A673 (cell line): ENCODE data around the gene SLC25A21. TPM values are rescaled to one million over a fixed set of nuclear protein-coding genes. Genes with fewer than 3 reads are reported as not detected.

ENCODE experiments used
- BruUV-seq: library from RNA; stranded (reverse); fragments of 400-500 nt; replicated peaks from 2 replicates; lab custom pipeline; 2021; lab: Mats Ljungman, UMichigan
- CTCF ChIA-PET: fragments of 300-600 bp; sonication (Branson Sonifier 250); formaldehyde crosslinking; loops from one replicate; lab custom pipeline; 2022; ENCODE audit warnings: antibody characterized with exemption; lab: Charles Lee
- POLR2A ChIA-PET: fragments of 300-600 bp; sonication (Branson Sonifier 250); formaldehyde crosslinking; loops from one replicate; lab custom pipeline; 2022; ENCODE audit warnings: antibody characterized with exemption; ENCODE audit not compliant: low non-redundant PET; lab: Charles Lee
- DNase-seq: peaks from one replicate; pipeline ENCODE4 v3.0.0-alpha.2; 2015; ENCODE audit warnings: low spot score
- H3K27ac ChIP-seq: fragments of 200-600 bp; sonication (generic); 2 replicates; pipeline ENCODE4 v1.5.1; 2016; ENCODE audit warnings: mixed run types, low read depth, mild to moderate bottlenecking, mixed read lengths, antibody characterized with exemption, low read length; ENCODE audit not compliant: poor library complexity, severe bottlenecking
- H3K27me3 ChIP-seq: fragments of 200-600 bp; sonication (generic); replicated peaks from 2 replicates; pipeline ENCODE4 v1.6.1; 2017; ENCODE audit warnings: mixed run types, low read depth, mild to moderate bottlenecking, mixed read lengths, antibody characterized with exemption, low read length; ENCODE audit not compliant: insufficient read depth, poor library complexity
- H3K36me3 ChIP-seq: fragments of 200-600 bp; sonication (generic); 2 replicates; pipeline ENCODE4 v1.6.1; 2016; ENCODE audit warnings: mixed run types, mild to moderate bottlenecking, mixed read lengths, antibody characterized with exemption, low read length; ENCODE audit not compliant: insufficient read depth, poor library complexity, severe bottlenecking
- H3K4me1 ChIP-seq: fragments of 200-600 bp; sonication (generic); 2 replicates; pipeline ENCODE4 v1.6.1; 2017; ENCODE audit warnings: mixed run types, mild to moderate bottlenecking, mixed read lengths, antibody characterized with exemption, low read length; ENCODE audit not compliant: insufficient read depth, poor library complexity, severe bottlenecking
- H3K4me3 ChIP-seq: fragments of 200-600 bp; sonication (generic); 2 replicates; pipeline ENCODE4 v1.5.1; 2016; ENCODE audit warnings: low read depth, mixed run types, mild to moderate bottlenecking, mixed read lengths, low read length; ENCODE audit not compliant: poor library complexity, severe bottlenecking
- H3K9me3 ChIP-seq: fragments of 200-600 bp; sonication (generic); 2 replicates; pipeline ENCODE4 v1.6.1; 2016; ENCODE audit warnings: mixed run types, low read depth, mild to moderate bottlenecking, mixed read lengths, antibody characterized with exemption, low read length; ENCODE audit not compliant: poor library complexity, severe bottlenecking
- CTCF ChIP-seq: fragments of 300-800, 200-600 bp; sonication (generic); conservative IDR thresholded peaks from 2 replicates; pipeline ENCODE4 v1.5.1; 2017; ENCODE audit warnings: low read depth, mild to moderate bottlenecking, antibody characterized with exemption, low read length, moderate library complexity, mixed read lengths
- EZH2 ChIP-seq: fragments of 200-600 bp; sonication (generic); IDR thresholded peaks from 2 replicates; pipeline ENCODE4 v1.6.1; 2017; ENCODE audit warnings: borderline replicate concordance, low read depth, mild to moderate bottlenecking, mixed read lengths, antibody characterized with exemption, low read length; ENCODE audit not compliant: poor library complexity, severe bottlenecking
- intact Hi-C: fragments of 100-400 bp; cut with micrococcal nuclease; formaldehyde crosslinking; loops from one replicate; pipeline ENCODE4 v1.10.0; 2022; ENCODE audit not compliant: unreplicated experiment
- total RNA-seq: library from RNA; stranded (reverse); gene quantifications from 2 replicates; pipeline ENCODE4 v1.2.3, GENCODE V29; 2021

The SLC25A21 gene
- total RNA-seq, 1 experiment from 2014 or later: 4.7 TPM

- BruUV-seq: no TSS peak
- CTCF ChIA-PET: interaction anchor here (0.6 kb wide), 1 partner anchor 350 kb away, joined by 3 read pairs; no protein-coding TSS in a partner anchor
- H3K9me3 ChIP-seq: no peaks in the 10 kb centered on the region
- H3K27me3 ChIP-seq: no peaks in the 10 kb centered on the region
- H3K4me1 ChIP-seq: peaks cover 24% of the 10 kb centered on the region
- DNase-seq: no peak
- H3K36me3 ChIP-seq: no peaks in the 10 kb centered on the region
- no peak overlapping the region for H3K27ac ChIP-seq
- H3K4me3 ChIP-seq: no peak overlapping the region
- intact Hi-C loops: loop anchor here (5.0 kb wide), 1 partner anchor 92 kb away; no protein-coding TSS in a partner anchor
- POLR2A ChIA-PET: interaction anchor here (0.6 kb wide), 1 partner anchor 163 kb away, joined by 3 read pairs; no protein-coding TSS in a partner anchor
- no peak for TF ChIP-seq EZH2
- TF ChIP-seq CTCF: no peak
These were observed 517.5 kb downstream of the SLC25A21 start for GRCh38 chr14:36654794-36655381.

GRCh38 chr14:36653962-36654793 is 518.2 kb downstream of the SLC25A21 start:
- Histone ChIP-seq H3K36me3 (no peaks in the 10 kb centered on the region), H3K27me3 (no peaks in the 10 kb centered on the region), H3K4me1 (peaks cover 24% of the 10 kb centered on the region), H3K4me3 (no peak overlapping the region), H3K27ac (no peak overlapping the region), H3K9me3 (no peaks in the 10 kb centered on the region)
- DNase-seq: no peak
- CTCF ChIA-PET: interaction anchor here (0.7 kb wide), 1 partner anchor 793 kb away, joined by 6 read pairs; no protein-coding TSS in a partner anchor
- intact Hi-C loops: no loop called here
- POLR2A ChIA-PET: no interaction called here
- TF ChIP-seq CTCF (no peak), EZH2 (no peak)
- BruUV-seq: no TSS peak

GRCh38 chr14:36653413-36653812 is 519.0 kb downstream of the SLC25A21 start:
- no peaks in the 10 kb centered on the region for H3K27me3 ChIP-seq
- H3K27ac ChIP-seq: no peak overlapping the region
- ChIA-PET POLR2A (no interaction called here), CTCF (interaction anchor here (0.7 kb wide), 1 partner anchor 792 kb away, joined by 6 read pairs; no protein-coding TSS in a partner anchor)
- no peaks in the 10 kb centered on the region for H3K9me3 ChIP-seq
- intact Hi-C loops: no loop called here
- H3K4me3 ChIP-seq: no peak overlapping the region
- TF ChIP-seq CTCF: no peak
- TF ChIP-seq EZH2: no peak
- no TSS peak for BruUV-seq
- no peaks in the 10 kb centered on the region for H3K36me3 ChIP-seq
- peaks cover 24% of the 10 kb centered on the region for H3K4me1 ChIP-seq
- DNase-seq: no peak
